ENCODE results near the gene SYNGR4. TPM values are rescaled to one million over a fixed set of nuclear protein-coding genes. Genes with fewer than 3 reads are reported as not detected.
A peak's percentile ranks its signal among the peaks of the same experiment; 100 is the strongest.

Gene SYNGR4
- total RNA-seq, 1 experiment from 2014 or later: 0.49 TPM

DNA sequence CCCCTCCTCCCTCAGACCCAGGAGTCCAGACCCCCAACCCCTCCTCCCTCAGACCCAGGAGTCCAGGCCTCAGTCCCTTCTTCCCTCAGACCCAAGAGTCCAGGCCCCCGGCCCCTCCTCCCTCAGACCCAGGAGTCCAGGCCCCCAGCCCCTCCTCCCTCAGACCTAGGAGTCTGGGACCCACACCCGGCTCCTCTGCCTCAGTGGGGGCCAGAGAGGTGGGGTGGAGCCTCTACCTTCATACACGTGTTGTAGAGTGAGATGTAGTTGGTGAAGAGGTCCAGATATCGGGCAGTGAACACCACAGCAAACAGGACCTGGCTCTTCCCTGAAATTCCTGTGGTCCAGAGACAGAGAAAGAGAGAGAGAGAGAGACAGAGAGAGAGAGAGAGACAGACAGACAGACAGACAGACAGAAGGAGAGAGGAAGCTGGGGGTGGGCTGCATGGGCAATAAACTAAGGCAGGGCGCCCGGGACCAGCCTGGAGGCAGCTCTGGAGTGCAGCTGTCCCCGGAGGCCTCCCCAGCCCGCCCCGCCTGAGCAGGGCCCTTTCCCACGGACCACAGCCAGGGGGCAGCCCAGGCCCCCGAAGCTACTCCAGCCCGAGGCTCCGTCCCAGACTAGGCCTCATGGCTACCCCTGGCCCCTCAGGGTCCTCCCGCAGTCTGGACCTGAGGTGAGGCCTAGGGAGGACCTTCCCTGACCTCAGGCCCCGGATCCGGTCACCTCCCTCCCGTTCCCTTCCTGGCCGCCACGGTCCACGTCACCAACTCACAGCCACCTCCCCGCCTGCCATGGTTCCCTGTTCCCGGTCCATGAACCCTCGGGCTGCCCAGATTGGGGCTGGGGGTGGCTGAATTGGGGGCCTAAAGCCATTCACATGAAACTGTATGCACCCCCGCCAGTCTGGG lies 26.3 kb downstream of the SYNGR4 start:
- Histone ChIP-seq H3K27me3 (ENCODE audit: insufficient read depth, low read length) (no peaks in the 10 kb centered on the region), H3K9ac (ENCODE audit: low read length) (peak overlapping the region; percentile 100), H3K4me2 (ENCODE audit: low read length) (peak overlapping the region; percentile 90), H2AFZ (ENCODE audit: low read depth, low read length, poor library complexity, severe bottlenecking) (no peak overlapping the region), H4K20me1 (ENCODE audit: insufficient read depth) (0 out of 2 replicates have a peak, but pooled peaks cover 2% of the 10 kb centered on the region), H3K4me1 (ENCODE audit: control insufficient read depth in 1 of 2, insufficient read depth in 2 of 2, low read length in 2 of 2) (peaks cover 9 to 45% of the 10 kb centered on the region in 2 experiments), H3K9me2 (ENCODE audit: insufficient read depth) (no peaks in the 10 kb centered on the region), H3K79me2 (ENCODE audit: insufficient read depth, low read length) (peaks cover 46% of the 10 kb centered on the region), H3K9me3 (ENCODE audit: control insufficient read depth in 1 of 2, insufficient read depth in 1 of 2, low read depth in 1 of 2, low read length in 2 of 2) (no peaks in the 10 kb centered on the region), H3K36me3 (ENCODE audit: control insufficient read depth in 1 of 2, insufficient read depth in 2 of 2, low read length in 2 of 2) (peaks cover 24 to 29% of the 10 kb centered on the region in 2 experiments), H3K27ac (ENCODE audit: low read depth, low read length) (peak overlapping the region; percentile 80), H3K4me3 (replicated peaks in 1 of 2; ENCODE audit: low read depth in 1 of 2, low read length in 2 of 2) (peak overlapping the region; percentile 82 to 96)
- intact Hi-C loops (cut with micrococcal nuclease): loop anchor here (10.0 kb wide), 2 partner anchors 66 to 104 kb away; partner anchors contain the start of gene EMP3
- no TSS peak for BruUV-seq (replicated peaks)
- peak; percentile 46 for TF ChIP-seq YY1 (IDR thresholded peaks at IDR 0.05; ENCODE audit: extremely low read depth, insufficient replicate concordance, low read depth, low read length)
- TF ChIP-seq, protein P1, sequence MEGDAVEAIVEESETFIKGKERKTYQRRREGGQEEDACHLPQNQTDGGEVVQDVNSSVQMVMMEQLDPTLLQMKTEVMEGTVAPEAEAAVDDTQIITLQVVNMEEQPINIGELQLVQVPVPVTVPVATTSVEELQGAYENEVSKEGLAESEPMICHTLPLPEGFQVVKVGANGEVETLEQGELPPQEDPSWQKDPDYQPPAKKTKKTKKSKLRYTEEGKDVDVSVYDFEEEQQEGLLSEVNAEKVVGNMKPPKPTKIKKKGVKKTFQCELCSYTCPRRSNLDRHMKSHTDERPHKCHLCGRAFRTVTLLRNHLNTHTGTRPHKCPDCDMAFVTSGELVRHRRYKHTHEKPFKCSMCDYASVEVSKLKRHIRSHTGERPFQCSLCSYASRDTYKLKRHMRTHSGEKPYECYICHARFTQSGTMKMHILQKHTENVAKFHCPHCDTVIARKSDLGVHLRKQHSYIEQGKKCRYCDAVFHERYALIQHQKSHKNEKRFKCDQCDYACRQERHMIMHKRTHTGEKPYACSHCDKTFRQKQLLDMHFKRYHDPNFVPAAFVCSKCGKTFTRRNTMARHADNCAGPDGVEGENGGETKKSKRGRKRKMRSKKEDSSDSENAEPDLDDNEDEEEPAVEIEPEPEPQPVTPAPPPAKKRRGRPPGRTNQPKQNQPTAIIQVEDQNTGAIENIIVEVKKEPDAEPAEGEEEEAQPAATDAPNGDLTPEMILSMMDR (IDR thresholded peaks at IDR 0.05 in 2 of 3, conservative IDR thresholded peaks at IDR 0.05 in 1 of 3; ENCODE audit: borderline replicate concordance in 1 of 3, insufficient read depth in 1 of 3, low read depth in 2 of 3, low read length in 2 of 3): peak; percentile 24 to 56 (median 50); a peak in 5 of 6 replicates
- peak; percentile 100 for TF ChIP-seq ZFX (IDR thresholded peaks at IDR 0.05)
- no peak for TF ChIP-seq CBX3 (IDR thresholded peaks at IDR 0.05; ENCODE audit: low read depth)
- TF ChIP-seq EZH2 (IDR thresholded peaks at IDR 0.05): no peak
- DNase-seq (ENCODE audit: low read depth, low spot score) (no peak), ATAC-seq (peak; percentile 60)
- ChIA-PET POLR2A (interaction anchor here (1.0 kb wide), 1 partner anchor 9 kb away, joined by 6 read pairs; no protein-coding TSS in a partner anchor), CTCF (interaction anchor here (0.8 to 2.3 kb wide), 15 partner anchors 10 to 427 kb away, joined by 3 to 20 read pairs (median 6); partner anchors contain the start of genes SYNGR4 and TMEM143), RAD21 (ENCODE audit: low non-redundant PET in 1 of 2, low total read pairs in 2 of 2, uncharacterized antibody in 2 of 2, unreplicated experiment in 2 of 2) (interaction anchor here in 1 of 2 experiments (1.3 kb wide), 1 partner anchor 26 kb away, joined by 4 read pairs; the partner anchor contains the start of genes SYNGR4 and TMEM143)
